ENCODE data around the gene TRPM2. TPM values are rescaled to one million over a fixed set of nuclear protein-coding genes. Genes with fewer than 3 reads are reported as not detected.
"Not testable (repeated sequence)": the region's sequence is repeated elsewhere in the genome, so short reads cannot be mapped to it uniquely, and the experiment has no call there.

The TRPM2 gene
- polyA plus RNA-seq, 4 donors: 0.89 to 2.7 (median 2.3) TPM

- 89 to 94% (median 91%) methylated on average over 15 of the region's 15 CpGs for WGBS, 3 donors
- Histone ChIP-seq H3K4me3 (ENCODE audit: low read depth in 1 of 3, low read length in 3 of 3) (no peak overlapping the region), H3K27ac (ENCODE audit: low read depth in 1 of 3, low read length in 2 of 3) (no peak overlapping the region), H3K27me3 (ENCODE audit: control insufficient read depth in 3 of 3, insufficient read depth in 3 of 3, low read length in 3 of 3) (no peaks in the 10 kb centered on the region), H3K4me1 (ENCODE audit: control insufficient read depth in 3 of 3, insufficient read depth in 2 of 3, low read depth in 1 of 3, low read length in 2 of 3) (no peaks in the 10 kb centered on the region), H3K9me3 (ENCODE audit: control insufficient read depth in 2 of 2, insufficient read depth in 1 of 2, low read depth in 1 of 2, low read length in 1 of 2) (no peaks in the 10 kb centered on the region), H3K36me3 (ENCODE audit: control insufficient read depth in 3 of 3, insufficient read depth in 2 of 3, low read depth in 1 of 3, low read length in 3 of 3) (no peaks in the 10 kb centered on the region)
- FAIRE-seq (no peak), DNase-seq (no peak)
Measured at GRCh38 chr21:44408226-44408625, 54.8 kb downstream of the TRPM2 start.

- FAIRE-seq: no peak
- no peak for DNase-seq
- no peaks in the 10 kb centered on the region for H3K36me3 ChIP-seq (ENCODE audit: control insufficient read depth in 3 of 3, insufficient read depth in 2 of 3, low read depth in 1 of 3, low read length in 3 of 3)
- H3K27ac ChIP-seq (ENCODE audit: low read depth in 1 of 3, low read length in 2 of 3): no peak overlapping the region
- peaks cover 0 to 2% (median 0%) of the 10 kb centered on the region in 3 donors for H3K27me3 ChIP-seq (ENCODE audit: control insufficient read depth in 3 of 3, insufficient read depth in 3 of 3, low read length in 3 of 3)
- no peak overlapping the region for H3K4me3 ChIP-seq (ENCODE audit: low read depth in 1 of 3, low read length in 3 of 3)
- H3K4me1 ChIP-seq (ENCODE audit: control insufficient read depth in 3 of 3, insufficient read depth in 2 of 3, low read depth in 1 of 3, low read length in 2 of 3): no peaks in the 10 kb centered on the region
- peaks cover 0 to 6% of the 10 kb centered on the region in 2 donors for H3K9me3 ChIP-seq (ENCODE audit: control insufficient read depth in 2 of 2, insufficient read depth in 1 of 2, low read depth in 1 of 2, low read length in 1 of 2)
- WGBS, 3 donors: 88 to 94% (median 90%) methylated on average over 27 of the region's 27 CpGs
Measured at GRCh38 chr21:44413566-44414290, 60.3 kb downstream of the TRPM2 start.

GRCh38 chr21:44414291-44415072 lies 61.1 kb downstream of the TRPM2 start:
- Histone ChIP-seq H3K4me3 (ENCODE audit: low read depth in 1 of 3, low read length in 3 of 3) (no peak overlapping the region), H3K36me3 (ENCODE audit: control insufficient read depth in 3 of 3, insufficient read depth in 2 of 3, low read depth in 1 of 3, low read length in 3 of 3) (no peaks in the 10 kb centered on the region), H3K27ac (ENCODE audit: low read depth in 1 of 3, low read length in 2 of 3) (no peak overlapping the region), H3K27me3 (ENCODE audit: control insufficient read depth in 3 of 3, insufficient read depth in 3 of 3, low read length in 3 of 3) (peaks cover 0 to 2% (median 0%) of the 10 kb centered on the region in 3 donors), H3K4me1 (ENCODE audit: control insufficient read depth in 3 of 3, insufficient read depth in 2 of 3, low read depth in 1 of 3, low read length in 2 of 3) (no peaks in the 10 kb centered on the region), H3K9me3 (ENCODE audit: control insufficient read depth in 2 of 2, insufficient read depth in 1 of 2, low read depth in 1 of 2, low read length in 1 of 2) (peaks cover 0 to 10% of the 10 kb centered on the region in 2 donors)
- 84 to 89% (median 86%) methylated on average over 29 to 30 of the region's 30 CpGs for WGBS, 3 donors
- FAIRE-seq (no peak), DNase-seq (no peak)

GRCh38 chr21:44415073-44416025 lies 61.9 kb downstream of the TRPM2 start:
- peaks cover 0 to 10% of the 10 kb centered on the region in 2 donors for H3K9me3 ChIP-seq (ENCODE audit: control insufficient read depth in 2 of 2, insufficient read depth in 1 of 2, low read depth in 1 of 2, low read length in 1 of 2)
- no peaks in the 10 kb centered on the region for H3K4me1 ChIP-seq (ENCODE audit: control insufficient read depth in 3 of 3, insufficient read depth in 2 of 3, low read depth in 1 of 3, low read length in 2 of 3)
- DNase-seq (no peak), FAIRE-seq (no peak)
- 56 to 75% (median 68%) methylated on average over 21 to 24 of the region's 24 CpGs for WGBS, 3 donors
- no peak overlapping the region for H3K27ac ChIP-seq (ENCODE audit: low read depth in 1 of 3, low read length in 2 of 3)
- H3K4me3 ChIP-seq (ENCODE audit: low read depth in 1 of 3, low read length in 3 of 3): no peak overlapping the region
- peaks cover 0 to 2% (median 0%) of the 10 kb centered on the region in 3 donors for H3K27me3 ChIP-seq (ENCODE audit: control insufficient read depth in 3 of 3, insufficient read depth in 3 of 3, low read length in 3 of 3)
- H3K36me3 ChIP-seq (ENCODE audit: control insufficient read depth in 3 of 3, insufficient read depth in 2 of 3, low read depth in 1 of 3, low read length in 3 of 3): no peaks in the 10 kb centered on the region

GRCh38 chr21:44416193-44416592 lies 62.8 kb downstream of the TRPM2 start:
- DNase-seq: no peak

GRCh38 chr21:44417621-44418107 lies 64.2 kb downstream of the TRPM2 start:
- peaks cover 0 to 10% of the 10 kb centered on the region in 2 donors for H3K9me3 ChIP-seq (ENCODE audit: control insufficient read depth in 2 of 2, insufficient read depth in 1 of 2, low read depth in 1 of 2, low read length in 1 of 2)
- not testable (repeated sequence) for H3K36me3 ChIP-seq (ENCODE audit: control insufficient read depth in 3 of 3, insufficient read depth in 2 of 3, low read depth in 1 of 3, low read length in 3 of 3); H3K27ac ChIP-seq (ENCODE audit: low read depth in 1 of 3, low read length in 2 of 3); DNase-seq; H3K4me3 ChIP-seq (ENCODE audit: low read depth in 1 of 3, low read length in 3 of 3); H3K4me1 ChIP-seq (ENCODE audit: control insufficient read depth in 3 of 3, insufficient read depth in 2 of 3, low read depth in 1 of 3, low read length in 2 of 3); FAIRE-seq; H3K27me3 ChIP-seq (ENCODE audit: control insufficient read depth in 3 of 3, insufficient read depth in 3 of 3, low read length in 3 of 3)
- WGBS, 3 donors: 87 to 93% (median 92%) methylated on average over 19 to 21 of the region's 21 CpGs

More at GRCh38 chr21:44416193-44416592, 62.8 kb downstream of the TRPM2 start:
- Histone ChIP-seq H3K9me3 (ENCODE audit: control insufficient read depth in 2 of 2, insufficient read depth in 1 of 2, low read depth in 1 of 2, low read length in 1 of 2) (peaks cover 0 to 10% of the 10 kb centered on the region in 2 donors), H3K27me3 (ENCODE audit: control insufficient read depth in 3 of 3, insufficient read depth in 3 of 3, low read length in 3 of 3) (peaks cover 0 to 2% (median 0%) of the 10 kb centered on the region in 3 donors), H3K4me3 (ENCODE audit: low read depth in 1 of 3, low read length in 3 of 3) (no peak overlapping the region), H3K27ac (ENCODE audit: low read depth in 1 of 3, low read length in 2 of 3) (no peak overlapping the region), H3K36me3 (ENCODE audit: control insufficient read depth in 3 of 3, insufficient read depth in 2 of 3, low read depth in 1 of 3, low read length in 3 of 3) (no peaks in the 10 kb centered on the region), H3K4me1 (ENCODE audit: control insufficient read depth in 3 of 3, insufficient read depth in 2 of 3, low read depth in 1 of 3, low read length in 2 of 3) (no peaks in the 10 kb centered on the region)
- WGBS, 3 donors: 71 to 76% (median 72%) methylated on average over 8 of the region's 8 CpGs
- FAIRE-seq: no peak

GRCh38 chr21:44418108-44418875 lies 64.9 kb downstream of the TRPM2 start:
- Histone ChIP-seq H3K36me3 (ENCODE audit: control insufficient read depth in 3 of 3, insufficient read depth in 2 of 3, low read depth in 1 of 3, low read length in 3 of 3) (no peaks in the 10 kb centered on the region), H3K4me3 (ENCODE audit: low read depth in 1 of 3, low read length in 3 of 3) (no peak overlapping the region), H3K27me3 (ENCODE audit: control insufficient read depth in 3 of 3, insufficient read depth in 3 of 3, low read length in 3 of 3) (peaks cover 0 to 2% (median 0%) of the 10 kb centered on the region in 3 donors), H3K9me3 (ENCODE audit: control insufficient read depth in 2 of 2, insufficient read depth in 1 of 2, low read depth in 1 of 2, low read length in 1 of 2) (peaks cover 0 to 10% of the 10 kb centered on the region in 2 donors), H3K4me1 (ENCODE audit: control insufficient read depth in 3 of 3, insufficient read depth in 2 of 3, low read depth in 1 of 3, low read length in 2 of 3) (no peaks in the 10 kb centered on the region), H3K27ac (ENCODE audit: low read depth in 1 of 3, low read length in 2 of 3) (no peak overlapping the region)
- FAIRE-seq (no peak), DNase-seq (no peak)
- WGBS, 3 donors: 88 to 94% (median 91%) methylated on average over 21 to 25 of the region's 25 CpGs
